Caco-2 (cell line): ENCODE results near the gene GGA1. TPM values are rescaled to one million over a fixed set of nuclear protein-coding genes. Genes with fewer than 3 reads are reported as not detected.

ENCODE experiments used
- BruUV-seq: library from RNA; stranded (reverse); fragments of 400-500 nt; replicated peaks from 2 replicates; lab custom pipeline; 2021; lab: Mats Ljungman, UMichigan
- CTCF ChIA-PET: fragments of 300-600 bp; sonication (Branson Sonifier 250); formaldehyde crosslinking; loops from one replicate; lab custom pipeline; 2022; ENCODE audit warnings: antibody characterized with exemption; lab: Charles Lee
- POLR2A ChIA-PET: fragments of 300-600 bp; sonication (Branson Sonifier 250); formaldehyde crosslinking; loops from one replicate; lab custom pipeline; 2022; ENCODE audit warnings: antibody characterized with exemption; lab: Charles Lee
- DNase-seq, 2 experiments: peaks; one replicate each; pipeline versions ENCODE4 v3.0.0 to v3.0.0-alpha.2; 2020 to 2022
- H3K27me3 ChIP-seq: replicated peaks from 2 replicates; pipeline ENCODE4 v1.6.0; 2011; ENCODE audit warnings: low read length; ENCODE audit not compliant: control insufficient read depth, insufficient read depth
- H3K36me3 ChIP-seq: 2 replicates; pipeline ENCODE4 v1.5.1; 2011; ENCODE audit warnings: low read length; ENCODE audit not compliant: control insufficient read depth, insufficient read depth
- H3K4me1 ChIP-seq: fragments of 250-450 bp; sonication (Bioruptor Pico); 2 replicates; pipeline ENCODE4 v1.5.1; 2020; ENCODE audit warnings: mild to moderate bottlenecking
- H3K4me3 ChIP-seq: 2 replicates; pipeline ENCODE4 v1.5.1; 2011; ENCODE audit warnings: low read depth, mild to moderate bottlenecking, control low read depth, low read length
- H3K9me3 ChIP-seq: fragments of 250-450 bp; sonication (Bioruptor Pico); 2 replicates; pipeline ENCODE4 v1.5.1; 2020; ENCODE audit warnings: mild to moderate bottlenecking, moderate library complexity
- H3K27ac Mint-ChIP-seq: one replicate; pipeline ENCODE4 v1.8.0; 2022; ENCODE audit warnings: mixed read lengths; ENCODE audit not compliant: unreplicated experiment
- H3K27me3 Mint-ChIP-seq: one replicate; pipeline ENCODE4 v1.8.0; 2022; ENCODE audit warnings: mixed read lengths; ENCODE audit not compliant: insufficient read depth, unreplicated experiment
- H3K36me3 Mint-ChIP-seq: one replicate; pipeline ENCODE4 v1.8.0; 2022; ENCODE audit warnings: mild to moderate bottlenecking, mixed read lengths; ENCODE audit not compliant: insufficient read depth, unreplicated experiment
- H3K4me1 Mint-ChIP-seq: one replicate; pipeline ENCODE4 v1.8.0; 2022; ENCODE audit warnings: low read depth, mixed read lengths; ENCODE audit not compliant: unreplicated experiment
- H3K4me3 Mint-ChIP-seq: one replicate; pipeline ENCODE4 v1.8.0; 2022; ENCODE audit warnings: mild to moderate bottlenecking, moderate library complexity, mixed read lengths; ENCODE audit not compliant: unreplicated experiment
- H3K9me3 Mint-ChIP-seq: one replicate; pipeline ENCODE4 v1.8.0; 2022; ENCODE audit warnings: mixed read lengths; ENCODE audit not compliant: unreplicated experiment
- CTCF ChIP-seq, 2 experiments: fragments of 200-600 bp in 1 of 2; IDR thresholded peaks; 1 replicate in 1 of 2; 2 replicates in 1 of 2; pipeline versions ENCODE4 v1.5.1 to v1.8.0; 2011 to 2022; ENCODE audit warnings: antibody characterized with exemption in 1 of 2, control low read depth in 1 of 2, inconsistent platforms in 1 of 2, low read depth in 1 of 2, low read length in 1 of 2, mild to moderate bottlenecking in 1 of 2, moderate library complexity in 1 of 2; ENCODE audit not compliant: insufficient read depth in 1 of 2, severe bottlenecking in 1 of 2, unreplicated experiment in 1 of 2
- intact Hi-C: fragments of 100-400 bp; cut with micrococcal nuclease; formaldehyde crosslinking; loops from one replicate; pipeline ENCODE4 v1.10.0; 2022; ENCODE audit not compliant: unreplicated experiment
- total RNA-seq: library from RNA; stranded (reverse); gene quantifications from 2 replicates; pipeline ENCODE4 v1.2.3, GENCODE V29; 2022

GGA1 gene
- total RNA-seq, 1 experiment from 2014 or later = 65.7 TPM

- Histone ChIP-seq H3K4me1 (peaks cover 9% of the 10 kb centered on the region; the same call in 1 of the 2 replicates), H3K27me3 (no peaks in the 10 kb centered on the region), H3K36me3 (no peaks in the 10 kb centered on the region), H3K9me3 (no peaks in the 10 kb centered on the region), H3K4me3 (peak within 1 kb of the TSS; percentile 53; the same call in 1 of the 2 replicates)
- H3K4me3 Mint-ChIP-seq = peak within 1 kb of the TSS; percentile 79
- no peaks in the 10 kb centered on the region for H3K27me3 Mint-ChIP-seq
- no peaks in the 10 kb centered on the region for H3K9me3 Mint-ChIP-seq
- H3K27ac Mint-ChIP-seq = peak within 1 kb of the TSS; percentile 65
- no TSS peak for BruUV-seq
- CTCF ChIA-PET = interaction anchor here (0.6 kb wide), 2 partner anchors 22 to 291 kb away, joined by 3 read pairs; no protein-coding TSS in a partner anchor
- TF ChIP-seq CTCF (IDR thresholded peaks at IDR 0.05; ENCODE audit: insufficient read depth in 1 of 2, low read depth in 1 of 2, low read length in 1 of 2, severe bottlenecking in 1 of 2, unreplicated experiment in 1 of 2) = no peak
- intact Hi-C loops = no loop called here
- peaks cover 7% of the 10 kb centered on the region for H3K4me1 Mint-ChIP-seq
- POLR2A ChIA-PET = interaction anchor here (0.5 to 0.6 kb wide), 2 partner anchors 98 to 150 kb away, joined by 3 to 9 read pairs; no protein-coding TSS in a partner anchor
- peak in 1 of 2 experiments; percentile 31 for DNase-seq
- H3K36me3 Mint-ChIP-seq = peaks cover 6% of the 10 kb centered on the region
Measured at GRCh38 chr22:37674951-37675929, 66.6 kb downstream of the GGA1 start, which contains the start of gene LGALS1. LGALS1 (plus strand) TSS chr22:37675636; CDS start chr22:37675703, 67 bp downstream.

GRCh38 chr22:37675930-37676735 lies 67.5 kb downstream of the GGA1 start:
- Histone ChIP-seq H3K27me3 (no peaks in the 10 kb centered on the region), H3K36me3 (no peaks in the 10 kb centered on the region), H3K4me1 (peaks cover 9% of the 10 kb centered on the region; the same call in 1 of the 2 replicates), H3K4me3 (peak overlapping the region; percentile 53), H3K9me3 (no peaks in the 10 kb centered on the region)
- Mint-ChIP-seq H3K4me1 (peaks cover 7% of the 10 kb centered on the region), H3K27ac (peak overlapping the region; percentile 65), H3K27me3 (no peaks in the 10 kb centered on the region), H3K9me3 (no peaks in the 10 kb centered on the region), H3K4me3 (peak overlapping the region; percentile 79), H3K36me3 (peaks cover 6% of the 10 kb centered on the region)
- no TSS peak for BruUV-seq
- intact Hi-C loops = loop anchor here (2.0 kb wide), 1 partner anchor 17 kb away; the partner anchor contains the start of gene PDXP
- POLR2A ChIA-PET = interaction anchor here (0.5 kb wide), 2 partner anchors 150 to 1644 kb away, joined by 5 to 9 read pairs; no protein-coding TSS in a partner anchor
- CTCF ChIA-PET = interaction anchor here (0.6 kb wide), 1 partner anchor 23 kb away, joined by 3 read pairs; no protein-coding TSS in a partner anchor
- no peak for DNase-seq
- TF ChIP-seq CTCF (IDR thresholded peaks at IDR 0.05; ENCODE audit: insufficient read depth in 1 of 2, low read depth in 1 of 2, low read length in 1 of 2, severe bottlenecking in 1 of 2, unreplicated experiment in 1 of 2) = no peak
